T-helper 9 cell (primary cell): ENCODE results near the gene IRX2.

Source experiments
- DNase-seq: peaks from one replicate; pipeline ENCODE4 v3.0.0-alpha.2; 2020
- total RNA-seq, 2 donors: gene quantifications; one replicate each; lab custom pipeline; 2026; lab: John Stamatoyannopoulos, UW

The IRX2 gene
- total RNA-seq, result 0 reads per million in 2 donors

DNA sequence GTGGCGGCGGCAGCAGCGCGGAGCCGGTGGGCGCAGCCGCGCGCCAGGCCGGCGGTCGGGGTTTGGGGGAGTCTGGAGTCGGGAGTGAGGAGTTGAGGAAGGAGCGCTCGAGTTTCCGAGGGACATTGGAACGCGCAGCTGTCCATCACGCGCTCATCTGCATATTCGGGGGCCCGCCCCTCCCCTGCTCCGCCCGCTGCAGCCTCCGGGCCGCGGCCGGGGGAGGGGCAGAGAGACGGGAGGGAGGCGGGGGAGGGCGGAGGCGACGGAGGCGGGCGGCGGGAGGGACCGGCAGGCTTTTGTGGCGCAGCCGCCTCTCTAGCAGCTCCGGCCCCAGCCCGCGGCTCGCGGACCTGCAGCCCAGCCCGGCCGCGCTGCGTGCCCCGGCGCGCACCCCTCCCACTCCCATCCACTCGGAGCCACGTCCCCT lies at the start of gene IRX2:
Gene IRX2, minus strand, starts transcription at position 86 of the 430 bp plus-strand sequence. CDS start 264 bp downstream, outside the sequence.
- no peak for DNase-seq

DNA sequence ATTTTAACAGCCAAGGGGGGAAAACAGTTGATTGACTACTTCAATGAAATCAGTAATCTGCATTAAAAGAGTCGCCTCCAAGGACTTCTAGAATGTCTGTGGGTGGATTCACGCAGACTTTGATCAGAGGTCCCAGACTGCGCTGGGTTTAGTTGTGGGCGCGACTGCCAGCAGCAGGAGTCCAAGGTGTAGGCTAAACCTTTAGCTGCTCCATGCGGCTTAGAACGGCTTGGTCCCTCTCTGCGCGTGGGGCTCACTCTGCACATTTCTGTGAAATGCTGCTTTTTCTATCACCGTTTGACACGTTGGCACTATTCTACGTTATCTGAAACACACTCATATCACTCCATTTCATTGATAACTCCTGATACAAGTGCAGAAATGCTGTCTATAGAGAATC lies 48.6 kb upstream of the IRX2 start:
- no peak for DNase-seq

DNA sequence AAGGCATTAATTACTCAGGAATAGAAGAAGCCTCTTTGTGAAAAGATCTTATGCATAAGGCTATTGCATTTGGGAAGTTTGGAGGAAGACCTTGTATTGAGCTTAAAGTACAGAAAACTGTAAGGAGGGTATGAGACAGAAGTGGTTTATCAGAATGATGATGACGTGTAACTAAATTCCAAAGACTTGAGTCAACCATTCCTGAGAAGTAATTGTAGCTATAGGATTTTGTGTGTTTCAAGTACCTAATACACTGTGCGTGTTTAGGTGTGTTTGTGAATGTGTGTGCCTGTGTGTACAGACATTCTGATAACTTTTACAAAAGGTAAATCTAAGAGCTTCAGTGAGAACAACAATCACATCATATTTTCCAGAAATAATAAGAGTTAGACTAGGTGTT lies 46.5 kb upstream of the IRX2 start:
- DNase-seq, result no peak

DNA sequence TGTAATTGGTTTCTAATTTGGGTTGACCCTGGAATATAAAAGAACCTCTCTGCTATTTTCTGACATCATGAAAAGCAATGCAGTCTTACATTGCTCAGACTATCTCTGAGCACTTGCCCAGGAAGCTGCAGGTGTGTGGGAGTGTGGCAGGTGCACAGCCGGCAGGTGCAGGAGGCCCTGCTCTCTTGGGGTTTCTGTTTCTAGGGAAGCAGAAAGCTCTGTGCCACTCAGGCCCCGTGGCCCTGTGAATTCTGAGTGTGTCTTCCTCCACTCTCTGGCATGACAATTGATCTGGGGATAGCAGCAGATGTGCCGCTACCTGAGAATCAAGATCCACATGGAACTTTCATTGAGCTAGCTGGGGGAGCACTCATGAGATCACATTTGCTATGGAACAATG lies 45.7 kb upstream of the IRX2 start:
- DNase-seq, result no peak

DNA sequence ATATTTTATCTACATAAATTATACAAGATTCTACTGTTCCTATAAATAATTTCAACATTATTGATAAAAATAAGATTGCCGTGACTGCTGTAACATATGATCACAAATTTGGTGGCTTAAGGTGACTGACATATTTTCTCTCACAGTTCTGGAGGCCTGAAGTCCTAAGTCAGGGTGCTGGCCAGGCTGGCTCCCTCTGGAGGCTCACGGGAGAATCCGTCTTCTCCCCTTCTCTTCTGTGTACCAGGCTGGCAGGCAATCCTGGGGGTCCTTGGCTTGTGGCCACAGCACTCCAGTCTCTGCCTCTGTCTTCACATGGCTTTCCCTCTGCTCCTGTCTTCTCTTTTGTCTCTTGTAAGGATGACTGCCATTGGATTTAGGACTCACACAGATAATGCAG lies 31.7 kb upstream of the IRX2 start:
- no peak for DNase-seq

DNA sequence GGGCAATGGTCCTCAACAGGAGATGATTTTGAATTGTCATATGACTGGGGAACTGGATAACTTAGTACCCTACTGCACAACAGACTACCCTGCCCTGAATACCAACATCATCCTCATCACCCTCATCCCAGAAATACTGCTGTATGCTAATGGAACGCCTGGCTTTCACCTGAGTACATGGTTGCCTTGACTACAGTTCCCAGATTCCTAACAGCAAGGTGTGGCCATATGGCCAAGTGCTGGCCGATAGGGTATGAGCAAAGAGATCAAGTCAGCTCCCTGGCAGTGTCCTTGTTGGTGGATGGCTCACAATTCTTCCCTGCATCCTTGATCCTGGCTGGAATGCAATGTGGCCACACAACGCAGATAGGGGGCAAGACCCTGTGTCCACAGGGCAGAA lies 31.2 kb upstream of the IRX2 start:
- DNase-seq, result no peak

DNA sequence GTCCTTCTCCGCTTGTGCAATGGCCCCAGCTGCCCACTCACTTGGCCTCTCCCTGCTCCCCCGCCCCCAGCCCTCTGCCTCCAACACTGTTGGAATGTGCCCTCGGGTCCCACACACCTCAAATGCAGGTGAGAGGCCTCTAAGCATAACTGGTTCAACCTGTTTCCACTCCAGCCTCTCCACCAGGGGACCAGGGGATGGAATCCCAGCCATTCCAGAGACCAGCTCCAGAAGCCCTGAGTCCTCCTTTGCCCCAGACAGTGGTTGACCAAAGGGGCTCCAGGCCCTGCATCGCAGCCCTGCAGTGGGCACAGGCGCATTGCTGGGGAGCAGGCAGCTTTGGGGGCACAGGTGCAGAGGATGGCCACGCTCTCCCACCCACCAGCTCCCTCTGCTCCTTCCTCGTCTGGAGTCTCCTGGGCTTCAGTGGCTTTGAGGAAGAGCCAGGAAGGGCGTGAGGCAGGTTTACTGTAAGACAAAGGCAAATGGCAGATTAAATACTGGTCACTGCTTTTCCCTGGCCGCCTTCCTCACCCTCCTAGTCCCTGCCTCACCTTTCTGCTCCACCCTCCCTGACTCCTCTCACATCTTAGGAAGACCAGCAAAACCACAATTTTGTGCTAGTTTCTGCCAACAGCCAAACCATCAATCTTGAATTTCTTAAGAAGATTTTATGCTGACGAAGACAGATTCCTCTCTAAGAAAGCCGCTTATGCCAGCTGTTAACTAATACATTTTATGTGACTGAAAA lies 29.1 kb upstream of the IRX2 start:
- no peak for DNase-seq

DNA sequence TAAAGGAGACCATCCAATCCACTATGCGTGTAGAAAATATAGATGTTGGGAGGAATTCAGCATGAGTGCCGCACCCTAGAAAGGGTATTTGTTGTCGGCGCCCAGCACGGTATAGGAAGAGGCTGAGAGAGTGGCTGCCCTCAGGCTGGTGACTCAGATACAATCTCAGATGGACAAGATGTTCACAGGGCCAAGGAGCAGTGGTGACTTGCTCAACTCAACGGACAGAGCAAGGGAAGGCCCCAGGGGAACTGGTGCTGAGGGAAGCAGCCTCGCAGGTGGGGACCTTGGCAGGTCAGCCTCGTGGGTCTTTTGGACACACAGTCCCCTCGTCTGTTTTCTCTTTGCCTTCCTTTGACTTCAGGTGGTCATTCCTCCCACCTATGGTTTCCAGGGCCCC lies 28.0 kb upstream of the IRX2 start:
- DNase-seq, result no peak

DNA sequence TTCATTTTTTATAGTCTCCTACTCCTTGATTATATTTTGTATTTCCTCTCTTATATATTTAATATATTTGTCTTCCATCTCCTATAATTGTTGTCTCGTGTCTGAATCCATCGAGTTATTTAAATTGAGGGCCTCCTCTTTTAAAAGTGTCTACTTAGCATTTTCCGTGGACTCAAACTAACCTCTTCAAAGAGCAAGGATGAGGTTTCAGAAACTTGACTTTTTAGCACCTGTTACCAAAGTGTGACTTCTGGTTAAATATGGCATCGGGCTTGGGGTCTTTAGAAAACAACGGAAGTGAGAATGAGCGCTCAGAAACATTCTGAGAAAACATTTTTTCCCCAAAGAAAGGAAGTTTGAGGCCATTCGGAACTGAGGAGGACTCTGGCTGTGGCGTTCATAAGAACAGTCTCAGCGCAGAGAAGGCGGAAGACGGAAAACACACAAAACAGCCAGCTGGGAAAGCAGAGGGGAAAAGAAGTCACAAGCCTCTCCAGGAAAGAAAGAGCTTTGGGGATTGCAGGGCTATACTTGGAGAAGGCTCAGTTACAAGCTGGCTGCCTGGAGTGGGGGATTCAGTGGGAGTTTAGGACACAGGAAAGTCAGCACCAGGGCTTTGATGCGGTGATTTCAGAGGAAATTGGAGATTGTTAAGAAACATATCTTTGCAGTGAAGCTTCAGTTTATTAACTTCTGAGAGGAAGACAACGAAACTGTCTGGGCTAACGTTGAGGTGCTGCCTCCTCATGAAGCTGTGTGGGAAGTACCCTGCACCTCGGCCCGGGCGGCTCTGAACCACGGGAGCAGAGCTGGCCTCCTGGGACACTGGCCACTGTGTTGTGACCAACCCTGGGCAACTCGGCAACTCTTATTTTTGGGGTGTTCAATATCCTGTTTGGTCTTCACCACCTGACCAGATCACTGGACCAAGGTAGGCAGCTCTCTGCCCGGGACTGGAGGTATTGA lies 25.1 kb upstream of the IRX2 start:
- no peak for DNase-seq

DNA sequence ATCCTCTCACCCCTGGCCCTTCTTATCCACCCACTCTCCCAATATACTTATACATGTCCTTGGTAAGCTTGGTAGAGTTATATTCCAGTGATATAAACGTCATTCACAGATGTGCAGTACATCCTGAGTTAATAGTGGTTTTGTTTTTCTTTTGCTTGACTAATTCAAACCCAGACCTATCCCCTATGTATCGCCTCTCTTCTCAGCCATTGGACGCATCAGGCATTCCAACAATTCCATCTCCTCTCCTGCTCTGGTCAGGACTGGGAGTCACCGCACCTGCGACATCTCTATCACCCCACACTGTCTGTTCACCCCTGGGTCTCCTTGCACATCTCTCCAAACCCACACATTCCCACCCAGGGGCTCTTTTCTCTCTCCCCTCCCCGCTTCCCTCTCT lies 21.9 kb upstream of the IRX2 start:
- no peak for DNase-seq

DNA sequence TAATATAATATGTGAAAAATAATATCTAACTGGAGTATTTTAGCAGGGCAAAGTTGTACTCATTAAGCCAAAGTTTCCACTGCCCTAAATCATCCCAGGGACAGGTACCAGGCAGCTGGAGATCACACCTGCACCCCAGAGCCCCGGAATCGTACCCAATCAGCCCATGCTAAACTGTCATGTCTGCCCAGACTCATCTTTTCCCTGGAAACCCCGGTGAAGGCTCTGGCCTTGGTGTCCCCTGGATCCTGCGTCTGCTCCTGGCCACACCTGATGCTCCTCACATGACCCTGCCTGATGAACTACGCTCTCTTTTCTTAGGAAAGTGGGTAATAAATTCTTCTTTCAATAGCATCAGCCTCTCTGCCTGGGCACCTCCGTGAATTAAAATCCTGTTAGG lies 15.6 kb upstream of the IRX2 start:
- DNase-seq, result no peak

DNA sequence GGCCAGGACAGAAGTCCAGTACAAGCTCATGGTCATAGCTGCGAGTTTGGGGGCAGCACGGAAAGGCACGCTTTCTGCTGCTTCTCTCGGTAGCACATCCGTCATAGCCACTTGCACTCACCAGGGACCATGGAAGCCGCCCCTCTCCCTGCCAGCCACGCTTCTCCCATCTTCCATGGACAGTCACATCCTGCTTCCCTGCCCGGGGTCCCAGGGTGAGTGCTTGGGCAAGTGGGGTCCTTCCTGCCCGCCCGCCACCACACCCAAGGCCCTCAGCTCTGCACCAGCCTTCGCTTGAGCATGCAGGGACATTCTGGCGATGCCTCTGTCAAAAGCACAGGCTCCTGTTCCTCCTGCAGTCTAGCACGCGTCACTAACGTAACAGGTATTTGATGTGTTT lies 13.1 kb upstream of the IRX2 start:
- no peak for DNase-seq

DNA sequence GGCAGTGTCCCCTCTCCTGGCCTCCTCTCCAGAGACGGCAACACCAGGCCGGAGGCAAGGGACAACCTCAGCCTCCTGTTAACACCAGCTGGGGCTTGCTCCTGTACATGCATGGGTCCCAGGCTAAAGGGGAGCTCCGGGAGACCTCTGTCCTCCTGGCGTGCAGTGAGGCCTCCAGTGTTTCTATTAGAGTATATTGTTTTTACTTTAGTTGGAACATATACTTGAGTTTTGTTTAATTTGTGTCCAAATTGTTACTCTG lies 12.0 kb upstream of the IRX2 start:
- DNase-seq, result no peak

DNA sequence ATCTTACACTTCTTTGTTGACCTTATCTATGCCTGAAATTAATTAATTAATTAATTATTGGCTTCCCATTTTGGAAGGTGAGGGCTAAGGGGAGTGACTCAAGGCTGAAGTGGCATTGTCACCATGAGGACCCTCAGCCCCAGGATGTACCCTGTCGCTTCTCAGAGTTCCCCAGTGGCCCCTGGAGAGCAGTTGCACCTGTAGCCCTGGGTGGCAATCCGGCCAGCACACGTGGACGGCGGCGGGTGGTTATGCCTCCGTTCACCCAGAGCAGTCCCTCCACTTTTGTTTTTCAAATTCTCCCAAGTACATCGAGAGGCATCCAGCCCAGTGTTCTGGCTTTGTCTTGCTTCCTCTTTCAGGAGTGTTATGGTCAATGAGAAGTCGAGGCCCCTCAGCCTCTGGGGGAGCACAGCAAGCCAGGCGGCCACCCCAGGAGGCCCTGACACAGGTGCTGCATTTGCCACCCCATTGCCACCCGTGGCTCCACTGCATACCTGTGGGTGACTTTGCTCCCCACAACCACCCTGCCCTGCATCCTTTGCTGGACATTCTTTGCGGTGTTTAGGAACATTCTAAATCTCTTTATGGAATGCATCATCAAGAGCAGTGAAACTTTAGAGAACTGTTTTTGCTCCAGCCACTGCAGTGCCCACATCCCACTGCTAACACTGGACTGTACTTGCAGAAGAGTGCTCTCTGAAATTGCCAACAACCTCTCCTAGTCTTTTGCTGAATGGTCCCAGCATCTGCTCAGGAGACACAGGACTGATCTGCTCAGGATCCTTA lies 11.5 kb upstream of the IRX2 start:
- DNase-seq, result no peak

DNA sequence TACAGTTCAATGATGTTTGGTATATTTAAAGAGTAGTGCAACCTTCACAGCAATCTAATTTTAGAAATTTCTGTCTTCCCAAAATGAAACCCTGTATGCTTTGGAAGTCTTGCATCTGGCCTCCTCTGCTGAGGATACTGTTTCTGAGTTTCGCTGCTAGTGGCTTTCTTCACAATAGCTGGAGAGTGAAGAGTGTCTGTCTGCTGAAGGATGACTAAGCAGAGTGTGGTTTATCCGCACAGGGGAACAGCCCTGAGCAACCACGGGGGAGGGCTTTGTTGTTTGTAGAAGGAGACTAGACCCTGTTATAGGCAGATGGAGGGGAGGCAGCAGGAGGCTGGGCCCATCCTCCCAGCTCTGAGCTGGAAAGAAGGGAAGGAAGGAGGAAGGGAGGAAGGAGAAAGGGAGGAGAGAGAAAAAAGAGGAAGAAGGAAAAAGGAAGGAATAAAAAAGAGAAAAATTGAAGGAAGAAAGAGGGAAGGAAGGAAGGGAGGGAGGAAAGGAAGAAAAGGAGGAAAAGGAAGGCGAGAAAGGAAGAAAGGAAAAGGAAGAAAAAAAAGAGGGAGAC lies 10.5 kb upstream of the IRX2 start:
- no peak for DNase-seq

DNA sequence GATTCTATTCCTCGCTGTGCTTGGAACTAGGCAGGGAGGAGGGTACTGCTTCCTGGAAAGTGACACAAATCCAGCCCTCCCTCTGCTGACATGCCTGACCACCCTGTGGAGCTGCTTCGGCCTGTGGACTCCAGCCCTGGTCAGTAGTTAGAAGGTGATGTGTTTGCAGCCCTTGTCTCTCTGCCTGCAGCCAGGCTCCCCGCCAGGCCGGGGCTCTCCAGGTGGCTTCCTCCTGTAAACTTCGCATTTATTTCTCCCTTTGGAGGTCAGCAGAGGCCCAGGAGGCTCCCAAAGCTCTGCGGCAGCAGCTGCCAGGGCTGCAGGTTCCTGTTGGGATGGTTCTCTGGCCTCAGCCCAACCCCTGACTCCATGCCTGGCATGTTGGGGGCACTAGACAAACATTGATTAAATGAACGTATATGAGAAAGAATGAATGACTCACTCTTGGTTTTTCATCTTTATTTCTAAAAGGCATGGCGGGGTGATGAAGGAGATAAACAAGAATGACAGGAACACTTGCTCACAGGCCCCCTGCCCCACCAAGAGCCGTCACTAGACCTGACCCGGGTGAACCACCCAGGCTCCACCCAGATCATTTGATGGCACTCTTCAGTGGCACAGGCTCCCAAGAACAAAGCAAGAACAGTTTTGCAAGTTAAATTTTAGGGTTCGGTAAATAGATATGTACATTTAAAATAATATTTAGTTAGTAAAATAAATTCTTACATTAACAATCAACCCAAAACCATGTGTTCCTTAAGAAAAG lies 8.4 kb upstream of the IRX2 start:
- no peak for DNase-seq

DNA sequence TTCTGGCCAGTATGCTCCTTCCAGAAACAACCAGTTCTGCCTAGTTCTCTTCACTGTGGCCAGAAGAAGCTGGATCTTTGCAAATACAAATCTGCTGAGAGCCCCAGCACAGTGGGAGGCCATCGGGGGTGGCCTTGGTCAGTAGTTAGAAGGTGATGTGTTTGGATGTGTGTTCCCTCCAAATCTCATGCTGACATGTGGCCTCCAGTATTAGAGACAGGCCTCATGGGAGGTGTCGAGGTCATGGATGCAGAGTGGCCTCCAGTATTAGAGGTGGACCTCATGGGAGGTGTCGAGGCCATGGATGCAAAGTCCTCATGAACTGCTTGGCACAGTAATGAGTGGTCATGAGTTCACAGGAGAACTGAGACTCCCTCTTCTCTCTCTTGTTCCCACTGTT lies 7.6 kb upstream of the IRX2 start:
- DNase-seq, result no peak

DNA sequence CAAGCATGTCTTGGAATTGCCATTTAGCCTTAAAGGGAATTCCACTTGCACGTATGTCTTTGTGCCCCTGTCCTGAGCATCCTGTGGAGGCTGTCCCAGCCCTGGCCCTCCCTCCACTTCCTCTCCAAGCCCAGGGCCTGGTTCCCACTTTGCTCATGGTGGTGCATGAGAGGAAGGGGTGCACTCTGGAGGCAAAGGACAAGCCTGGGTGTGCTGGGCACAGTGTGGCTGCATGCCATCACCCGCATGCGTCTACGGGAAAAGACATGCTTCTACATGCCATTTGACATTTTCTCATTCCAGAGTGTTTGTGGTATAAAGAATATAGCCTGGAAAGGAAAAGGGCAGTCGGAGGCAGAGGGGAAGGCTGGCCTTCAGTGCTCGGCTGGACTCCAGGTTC lies 7.2 kb upstream of the IRX2 start:
- no peak for DNase-seq

DNA sequence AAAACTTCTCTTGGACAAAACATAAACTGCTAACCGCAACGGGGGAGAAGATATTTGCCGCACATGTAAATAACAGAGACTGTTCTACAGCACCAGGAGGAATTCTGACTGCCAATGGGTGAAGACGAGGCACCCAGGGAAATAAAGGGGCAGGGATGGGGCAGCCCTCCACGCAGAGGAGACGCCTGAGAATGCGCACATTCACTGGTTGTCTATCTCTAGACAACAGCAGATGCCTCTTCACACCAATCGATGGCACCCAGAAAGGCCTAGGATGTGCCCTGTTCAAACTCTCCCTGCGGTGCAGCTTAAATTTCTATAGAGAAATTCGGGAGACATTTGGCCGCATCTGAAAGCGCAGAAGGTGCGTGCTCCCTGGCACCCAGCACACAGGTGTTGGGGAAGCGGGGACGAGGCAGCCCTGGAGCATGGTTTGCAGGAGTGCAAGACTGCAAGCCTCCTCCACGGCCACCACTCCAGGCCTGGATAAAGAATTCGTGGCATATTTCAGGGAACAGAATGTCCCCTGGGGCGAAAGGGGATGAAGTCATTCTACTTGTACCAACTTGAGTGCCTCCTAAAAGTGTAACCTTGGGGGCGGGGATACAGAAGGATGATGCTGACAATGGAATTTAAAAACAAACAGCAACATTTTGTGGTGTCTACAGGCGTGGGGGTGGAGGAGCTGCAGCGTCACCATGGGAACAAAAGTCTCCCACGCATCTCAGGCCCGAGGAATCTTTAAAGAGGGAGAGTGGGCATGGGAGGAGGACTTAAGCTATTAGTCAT lies 6.3 kb upstream of the IRX2 start:
- no peak for DNase-seq

DNA sequence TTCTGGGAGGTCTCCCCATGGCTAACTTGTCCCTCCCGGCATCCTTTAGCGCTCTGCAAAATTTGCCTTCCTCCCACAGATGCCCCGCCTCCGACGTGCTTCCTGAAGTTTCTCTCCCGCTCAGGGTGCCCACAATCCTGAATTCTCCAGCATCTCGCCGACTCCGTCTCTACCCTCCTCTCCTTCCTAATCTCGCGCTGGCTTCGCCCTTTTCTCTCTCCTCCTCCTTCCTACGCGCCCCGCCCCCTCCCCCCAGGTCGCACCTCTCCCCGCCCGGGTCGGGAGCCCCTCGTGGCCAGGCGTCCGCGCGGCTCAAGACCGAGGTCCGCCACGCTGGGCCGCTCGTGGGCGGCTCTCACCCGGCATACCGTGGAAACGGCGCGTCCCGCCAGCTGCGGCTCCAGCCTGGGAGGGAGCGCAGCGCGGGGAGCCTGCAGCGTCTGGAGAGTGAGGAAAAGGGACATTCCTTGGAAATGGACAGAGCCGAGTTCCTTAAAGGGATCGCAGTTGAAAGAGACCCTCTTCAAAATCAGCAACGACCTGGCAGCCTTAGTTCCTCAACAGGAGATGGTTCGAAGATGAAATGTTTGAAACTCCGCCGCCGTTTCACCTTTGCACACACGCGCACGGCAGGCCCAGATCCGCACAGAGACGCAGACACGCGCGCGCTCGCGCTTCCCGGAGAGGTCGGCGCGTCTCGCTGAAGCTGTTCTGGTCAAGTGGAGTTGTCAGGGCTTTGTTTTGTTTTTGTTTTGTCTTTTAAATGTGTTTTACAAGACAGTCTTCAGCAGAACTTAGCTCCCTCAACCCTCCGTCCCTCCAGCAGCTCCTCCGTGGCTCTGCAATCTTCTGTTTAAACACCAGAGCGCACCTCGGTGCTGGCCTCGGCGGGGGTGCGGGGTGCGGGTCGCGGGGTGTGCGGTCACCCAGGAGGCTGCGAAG lies 5.0 kb upstream of the IRX2 start:
- DNase-seq, result no peak
